GM18870 (cell line): ENCODE results near the gene HOXC9.

Experiments used
- ATAC-seq: cut with Tn5 transposase; IDR thresholded peaks from one replicate; pipeline ENCODE4 v1.9.1; 2021; ENCODE audit warnings: moderate library complexity; ENCODE audit not compliant: unreplicated experiment

The HOXC9 gene

DNA sequence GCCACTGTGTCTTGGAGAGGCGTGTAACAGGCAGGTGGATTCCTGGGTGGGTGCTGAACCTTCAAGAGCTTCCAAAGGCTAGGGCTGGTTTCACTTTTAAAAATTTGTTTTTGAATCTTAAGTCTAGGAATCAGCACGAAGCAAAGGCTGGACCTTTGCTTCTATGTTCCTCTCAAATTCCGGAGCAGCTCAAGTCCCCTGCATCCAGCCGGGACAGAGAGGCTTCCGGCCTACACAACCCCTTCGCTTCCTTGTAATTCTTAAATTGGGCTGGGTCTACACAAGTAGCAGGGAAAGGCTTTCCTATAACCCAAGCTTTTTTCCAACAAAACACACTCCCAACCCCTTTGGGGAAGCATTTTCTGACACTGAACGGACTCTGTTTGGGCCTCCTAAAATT lies 37.0 kb upstream of the HOXC9 start:
- ATAC-seq, result no peak

DNA sequence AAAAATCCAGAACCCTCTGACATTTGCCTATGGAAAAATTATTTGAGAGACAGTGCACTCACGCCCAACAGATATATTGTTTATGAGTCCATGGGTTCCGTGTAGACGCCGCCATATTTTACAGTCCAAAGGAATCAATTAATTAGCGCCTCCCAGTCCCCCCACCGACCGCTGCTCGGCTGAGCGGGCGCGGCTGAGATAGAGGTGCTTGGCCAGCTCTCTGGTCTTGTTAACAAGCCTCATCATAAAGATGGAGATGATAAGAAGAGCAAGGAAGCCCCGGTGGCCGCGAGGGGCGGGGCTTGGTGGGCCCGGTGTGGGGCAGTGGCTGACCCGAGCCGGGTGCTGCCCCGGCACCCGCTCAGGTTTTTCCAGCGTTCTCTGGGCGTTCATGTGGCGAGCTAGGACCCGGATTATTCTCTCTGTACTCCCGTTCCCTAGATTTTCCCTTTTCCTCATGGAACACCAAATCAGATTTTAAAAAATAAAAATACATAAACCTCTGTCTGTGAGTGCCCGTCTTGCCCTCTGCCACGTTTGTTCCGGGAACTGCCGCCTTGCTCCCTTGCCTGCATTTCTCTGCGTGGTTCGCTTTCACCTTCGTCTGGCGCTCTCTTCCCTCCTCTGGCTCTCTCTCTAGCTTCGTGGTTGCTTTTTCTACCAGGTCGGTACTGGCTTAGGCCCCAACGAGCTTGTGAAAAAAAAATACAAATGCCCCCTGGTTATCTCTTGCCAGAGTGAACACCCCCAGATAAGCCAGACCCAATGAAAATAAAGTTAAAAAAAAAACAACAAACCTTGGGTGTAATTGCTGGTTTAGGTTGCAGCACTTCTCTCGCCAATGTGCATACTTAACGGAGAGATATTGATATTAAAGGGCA lies 36.3 kb upstream of the HOXC9 start:
- no peak for ATAC-seq

DNA sequence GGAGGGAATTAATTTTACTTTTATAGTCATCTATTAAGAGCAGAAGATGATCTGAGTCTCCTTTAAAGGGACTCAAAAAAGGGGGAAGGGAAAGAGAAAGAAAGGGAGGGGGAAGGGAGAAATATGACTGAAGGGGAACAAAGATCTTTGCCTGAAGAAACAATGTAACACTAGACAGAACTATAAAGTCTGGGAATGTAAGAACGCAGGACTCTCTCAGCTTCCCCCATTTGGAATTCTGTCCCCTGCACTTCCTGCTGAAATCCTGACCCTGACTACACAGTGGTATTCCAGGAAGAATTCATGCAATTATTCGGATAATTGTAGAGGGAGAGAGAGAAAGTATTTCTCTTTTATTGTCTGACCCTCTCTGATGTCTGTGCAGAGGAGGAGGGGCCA lies 35.6 kb upstream of the HOXC9 start:
- no peak for ATAC-seq

DNA sequence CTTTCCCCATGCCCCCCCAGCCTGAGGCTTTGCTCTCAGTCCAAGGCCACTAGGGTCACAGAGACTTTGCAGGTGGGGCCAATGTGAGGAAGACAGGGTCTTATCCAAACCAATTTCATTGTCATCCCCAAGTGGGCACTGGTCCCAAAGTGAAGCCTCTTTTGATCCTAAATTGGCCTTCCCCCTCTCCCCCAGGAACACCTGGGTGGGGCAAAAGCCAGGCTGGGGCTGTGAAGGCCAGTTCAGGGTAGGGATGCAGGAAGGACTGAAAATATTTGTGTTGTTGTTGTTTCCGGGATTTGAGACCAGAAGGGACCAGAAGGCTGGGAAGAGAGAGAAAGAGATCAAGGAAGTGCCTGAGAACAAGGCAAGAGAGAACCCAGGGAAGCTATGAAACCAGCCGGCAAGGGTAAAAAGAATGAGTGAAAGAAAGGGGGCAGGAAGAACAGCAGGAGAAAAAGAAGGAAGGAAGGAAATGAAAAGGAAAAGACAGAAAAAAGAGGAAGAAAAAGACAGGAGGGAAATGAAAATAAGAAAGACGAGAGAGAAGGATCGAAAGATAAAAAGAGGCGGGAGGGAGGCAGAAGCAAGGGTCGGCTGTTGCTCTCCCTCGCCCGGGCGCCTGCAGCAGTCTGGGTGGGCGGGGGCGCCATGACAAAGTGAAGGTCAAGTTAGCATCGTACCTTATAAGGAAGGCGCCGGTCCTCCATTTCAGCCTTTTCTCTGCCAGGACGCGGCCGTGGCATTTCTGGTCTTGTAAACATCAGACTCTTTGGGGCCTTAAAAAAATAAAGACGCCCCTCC lies 34.5 kb upstream of the HOXC9 start:
- ATAC-seq, result no peak

DNA sequence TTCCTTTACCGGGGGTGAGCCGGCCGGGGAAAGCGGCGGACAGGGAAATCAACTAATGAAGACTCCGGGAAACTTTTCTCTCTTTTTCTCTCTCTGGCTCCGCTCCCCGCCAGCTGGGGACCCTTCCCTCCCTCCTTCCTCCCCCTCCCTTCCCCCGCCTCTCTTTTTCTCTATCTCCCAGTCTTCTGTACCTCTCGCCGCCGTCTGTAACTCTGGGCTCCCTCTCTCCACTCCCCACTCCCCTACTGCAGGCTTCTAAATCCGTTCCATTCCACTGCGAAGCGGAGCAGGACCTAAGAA lies 33.9 kb upstream of the HOXC9 start:
- ATAC-seq, result no peak

DNA sequence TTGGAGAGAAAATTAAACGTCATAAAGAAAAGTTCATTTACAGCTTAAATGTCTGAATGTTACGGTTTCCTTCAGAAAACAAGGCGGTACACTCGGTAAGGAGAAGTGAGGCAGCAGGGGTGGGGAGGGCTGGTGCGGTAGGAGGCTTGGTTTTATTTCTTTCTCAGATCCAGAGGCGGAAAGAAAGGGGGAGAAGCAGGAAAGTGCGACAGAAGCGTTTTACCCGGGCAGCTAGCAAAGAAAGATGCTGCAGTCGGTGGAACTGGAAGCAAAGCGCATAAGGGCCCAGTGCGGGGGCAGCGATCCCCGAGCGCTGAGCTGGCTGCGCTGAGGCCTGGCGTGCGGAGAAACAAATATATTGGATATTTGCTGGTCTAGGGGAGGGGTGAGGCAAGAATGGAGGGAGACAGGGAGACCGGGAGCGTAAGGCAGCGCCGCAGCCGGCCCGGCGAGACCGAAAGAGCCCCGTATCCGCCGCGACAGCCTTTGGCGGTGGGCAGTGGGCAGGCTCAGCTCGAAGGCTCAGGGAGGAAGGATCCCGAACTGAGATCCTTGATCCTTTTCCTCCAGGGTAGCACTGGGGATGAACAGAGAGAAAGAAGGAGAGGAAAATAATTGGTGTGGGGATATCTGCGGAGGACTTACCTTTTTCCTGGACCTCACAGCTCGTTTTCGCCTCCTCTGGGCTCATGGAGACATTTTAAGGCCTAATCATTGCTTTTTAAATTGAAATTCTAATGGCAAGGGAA lies 33.4 kb upstream of the HOXC9 start:
- ATAC-seq, result no peak

DNA sequence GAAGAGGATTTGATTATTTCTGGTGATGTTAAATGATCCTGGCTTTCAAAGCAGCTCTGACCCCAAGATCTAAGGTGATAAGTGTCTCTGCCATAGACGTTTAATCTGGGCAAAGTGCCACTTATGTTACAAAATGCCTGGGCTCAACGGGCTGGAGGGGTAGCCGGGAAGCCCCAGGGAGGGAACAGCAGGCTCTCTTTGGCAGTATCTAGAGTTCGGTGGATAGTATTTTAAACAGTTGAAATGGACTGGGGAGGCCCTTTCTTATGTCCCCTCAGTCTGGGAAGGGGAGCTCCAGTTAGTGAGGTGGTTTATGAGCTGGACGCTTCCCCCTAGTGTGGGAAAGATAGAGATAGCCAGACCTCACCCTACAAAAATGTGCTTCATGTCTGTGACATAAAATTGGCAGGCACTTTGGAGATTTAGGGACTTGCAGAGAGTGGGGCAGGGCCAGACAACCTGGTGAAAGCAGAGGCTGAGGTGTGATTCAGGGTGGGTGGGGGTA lies 32.5 kb upstream of the HOXC9 start:
- ATAC-seq, result no peak

DNA sequence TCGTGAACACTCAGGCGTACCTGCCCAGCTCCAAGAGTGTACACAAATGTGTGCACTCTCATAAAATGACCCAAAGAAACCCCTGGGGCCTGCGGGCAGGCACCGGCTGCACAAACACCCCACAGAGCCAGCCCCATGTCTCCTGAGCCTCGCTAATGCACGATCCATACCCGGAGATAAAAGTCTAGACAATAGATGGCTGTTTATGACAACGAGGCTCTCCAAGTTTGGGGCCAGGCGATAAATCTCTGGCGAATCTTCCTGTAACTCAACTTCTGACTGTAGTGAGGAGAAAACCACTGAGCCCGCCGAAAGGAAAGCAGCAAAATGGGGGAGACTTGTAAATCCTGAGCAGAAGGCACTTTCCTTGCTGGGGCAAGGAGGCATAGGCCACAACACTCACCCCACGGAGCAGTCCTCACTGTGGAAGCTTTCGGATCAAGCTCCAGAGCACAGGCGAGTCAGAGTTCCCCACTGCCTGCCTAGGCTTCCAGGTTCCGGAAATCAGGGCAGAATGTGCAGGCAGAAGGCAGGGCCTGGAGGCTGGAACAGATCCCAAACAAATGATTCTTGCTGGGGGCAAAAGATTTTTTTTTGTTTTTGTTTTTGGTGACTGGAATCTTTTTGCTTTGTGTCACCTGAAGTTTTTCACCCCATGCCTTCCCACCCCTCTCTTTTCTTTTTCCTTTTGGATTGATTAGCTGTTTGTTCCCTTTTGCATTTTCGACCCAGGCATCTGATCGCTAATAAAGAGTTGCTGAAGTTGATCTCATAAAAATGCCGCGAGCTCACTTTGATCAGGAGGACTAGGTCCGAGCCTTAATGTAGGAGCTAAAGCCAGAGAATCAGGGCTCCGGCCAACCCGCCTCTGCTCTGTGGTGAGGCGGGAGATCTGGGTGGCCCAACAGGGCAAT lies 31.5 kb upstream of the HOXC9 start:
- ATAC-seq, result no peak

DNA sequence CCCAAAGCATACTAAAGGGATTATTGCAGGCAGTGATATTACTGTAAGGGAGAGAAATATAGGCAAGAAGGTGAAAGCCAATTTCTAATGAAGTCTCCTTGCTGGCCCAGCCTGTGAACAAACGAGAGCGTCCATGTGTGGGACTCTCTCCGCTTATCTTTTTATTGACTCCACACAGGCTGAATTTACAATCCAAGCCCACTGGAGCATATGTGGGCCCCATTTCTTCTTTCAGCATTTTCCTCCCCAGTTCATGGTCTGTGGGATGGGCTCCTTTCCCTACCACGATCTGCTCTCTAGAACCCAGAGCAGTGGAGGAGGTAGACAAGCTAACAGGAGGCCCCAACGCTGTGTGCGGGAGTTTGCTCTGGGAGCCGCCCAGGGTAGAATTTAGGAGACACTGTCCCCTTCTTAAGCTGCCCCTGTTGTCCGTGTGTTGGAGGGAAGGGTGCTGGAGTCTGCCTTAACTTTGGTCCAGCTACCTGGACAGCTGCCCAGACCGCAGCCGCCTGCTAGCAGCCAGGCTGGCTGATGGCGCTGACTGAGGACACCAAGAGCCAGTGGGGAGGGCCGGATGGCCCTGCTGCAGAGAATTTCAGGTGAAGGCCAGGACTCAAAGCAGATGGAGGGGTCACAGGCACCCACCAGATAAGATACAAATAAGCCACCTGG lies 30.2 kb upstream of the HOXC9 start:
- ATAC-seq, result no peak

DNA sequence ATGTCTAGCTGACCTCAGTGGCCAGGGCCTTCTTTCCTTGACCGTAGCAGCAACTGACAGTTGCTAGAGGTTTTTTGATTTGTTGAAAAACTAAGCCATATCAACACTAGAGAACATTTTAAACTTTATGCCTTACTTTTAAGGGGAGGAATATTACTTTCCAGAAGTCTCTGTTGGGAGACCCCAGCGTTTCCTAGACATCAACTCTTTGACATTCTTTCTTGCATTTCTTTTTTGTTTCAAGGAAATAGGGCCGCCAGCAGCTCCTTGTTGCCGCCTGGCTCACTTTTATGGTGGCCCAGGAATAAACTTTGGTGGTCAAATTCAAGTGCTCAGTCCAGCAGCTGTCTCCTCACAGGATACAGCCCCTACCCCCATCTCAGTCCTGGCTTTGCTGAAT lies 29.5 kb upstream of the HOXC9 start:
- ATAC-seq, result no peak

DNA sequence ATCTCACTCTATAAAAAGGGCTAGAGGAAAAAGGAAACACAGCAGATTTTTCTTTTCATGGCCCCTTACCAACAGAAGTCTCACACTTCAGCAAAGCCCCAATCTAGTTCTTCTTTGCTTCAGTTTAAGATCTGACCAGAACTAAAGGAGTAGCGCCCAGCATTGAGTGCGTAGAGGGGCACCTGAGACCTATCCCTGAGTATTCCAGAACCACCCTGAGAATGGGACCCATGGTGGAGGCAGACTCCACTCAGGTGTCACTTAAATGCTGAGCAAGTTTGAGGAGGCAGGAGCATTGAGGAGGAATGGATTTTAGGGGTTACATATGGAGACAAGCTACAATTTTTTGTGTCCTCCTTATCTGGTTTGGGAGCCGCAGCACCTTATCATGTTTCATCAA lies 28.8 kb upstream of the HOXC9 start:
- ATAC-seq, result no peak

DNA sequence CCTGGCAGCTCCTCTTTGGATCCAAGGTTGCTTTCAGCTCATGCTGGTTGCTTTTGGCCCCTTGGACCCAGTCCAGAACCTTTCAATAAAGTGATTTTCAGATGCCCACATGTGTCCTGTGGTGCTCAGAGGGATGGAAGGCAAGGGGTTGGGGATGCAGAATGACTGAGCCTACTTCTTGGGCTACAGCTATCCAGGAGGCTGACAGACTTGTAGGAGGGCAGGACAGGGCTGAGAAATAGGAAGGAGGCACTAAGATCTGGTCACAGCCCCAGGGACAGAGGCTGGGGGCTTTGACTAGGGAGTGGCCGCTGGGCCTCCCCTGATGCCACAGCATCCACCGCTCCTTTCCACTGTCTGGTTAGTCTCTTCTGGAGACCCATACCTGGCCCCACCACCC lies 28.3 kb upstream of the HOXC9 start:
- no peak for ATAC-seq

DNA sequence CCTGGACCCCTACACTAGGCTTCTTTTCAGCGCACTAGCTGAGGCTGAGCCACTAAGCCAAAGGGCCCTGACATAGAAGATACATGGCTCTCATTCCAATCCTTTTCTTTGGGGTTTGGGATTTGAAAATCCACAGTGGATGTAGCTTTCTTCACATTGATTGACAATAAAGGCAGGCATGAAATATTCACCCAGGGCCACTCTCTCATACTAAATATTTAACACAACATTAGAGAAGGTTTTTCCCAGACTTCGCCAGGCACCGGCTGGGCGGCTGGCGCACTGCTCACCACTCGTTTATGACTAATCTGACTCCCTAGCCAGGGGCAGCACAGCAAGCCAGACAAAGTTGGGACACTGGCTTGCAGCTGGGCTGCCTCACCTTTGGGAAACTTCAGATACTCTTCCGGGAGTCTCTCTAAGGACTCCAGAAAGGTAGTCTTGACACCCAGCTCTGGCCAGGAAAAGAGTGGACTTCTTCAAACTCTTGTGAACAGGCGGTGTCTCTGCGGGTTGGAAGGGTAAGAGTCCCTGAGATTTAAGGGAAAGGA lies 27.7 kb upstream of the HOXC9 start:
- ATAC-seq, result no peak

DNA sequence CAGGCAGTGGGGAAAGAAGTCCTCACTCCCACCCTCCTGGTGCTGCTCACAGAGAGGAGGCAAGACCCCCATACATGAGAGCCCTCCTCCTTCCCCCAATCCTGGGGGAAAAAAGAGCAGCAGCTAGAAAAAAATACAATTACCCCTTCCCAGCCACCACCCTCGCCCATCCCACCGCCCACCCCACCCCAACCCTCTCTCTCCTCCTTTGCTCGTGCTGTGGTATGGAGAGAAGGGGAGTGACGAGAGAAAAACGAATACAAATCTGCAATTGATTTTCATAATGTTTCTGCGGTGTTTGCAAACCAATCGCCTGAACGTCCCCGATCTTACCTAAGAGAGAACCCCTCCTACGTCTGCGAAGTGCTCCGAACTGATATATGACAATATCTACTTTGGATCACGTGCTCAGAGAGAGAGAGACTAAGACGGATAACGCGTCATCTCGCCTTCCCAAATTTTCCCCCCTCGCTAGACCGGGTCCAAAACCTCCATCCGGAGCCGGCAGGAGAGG lies 27.2 kb upstream of the HOXC9 start, which contains the start of gene HOXC11:
HOXC11 (plus strand) TSS at position 405 of the 514 bp plus-strand sequence. CDS start 116 bp downstream, outside the sequence.
- ATAC-seq, result no peak

DNA sequence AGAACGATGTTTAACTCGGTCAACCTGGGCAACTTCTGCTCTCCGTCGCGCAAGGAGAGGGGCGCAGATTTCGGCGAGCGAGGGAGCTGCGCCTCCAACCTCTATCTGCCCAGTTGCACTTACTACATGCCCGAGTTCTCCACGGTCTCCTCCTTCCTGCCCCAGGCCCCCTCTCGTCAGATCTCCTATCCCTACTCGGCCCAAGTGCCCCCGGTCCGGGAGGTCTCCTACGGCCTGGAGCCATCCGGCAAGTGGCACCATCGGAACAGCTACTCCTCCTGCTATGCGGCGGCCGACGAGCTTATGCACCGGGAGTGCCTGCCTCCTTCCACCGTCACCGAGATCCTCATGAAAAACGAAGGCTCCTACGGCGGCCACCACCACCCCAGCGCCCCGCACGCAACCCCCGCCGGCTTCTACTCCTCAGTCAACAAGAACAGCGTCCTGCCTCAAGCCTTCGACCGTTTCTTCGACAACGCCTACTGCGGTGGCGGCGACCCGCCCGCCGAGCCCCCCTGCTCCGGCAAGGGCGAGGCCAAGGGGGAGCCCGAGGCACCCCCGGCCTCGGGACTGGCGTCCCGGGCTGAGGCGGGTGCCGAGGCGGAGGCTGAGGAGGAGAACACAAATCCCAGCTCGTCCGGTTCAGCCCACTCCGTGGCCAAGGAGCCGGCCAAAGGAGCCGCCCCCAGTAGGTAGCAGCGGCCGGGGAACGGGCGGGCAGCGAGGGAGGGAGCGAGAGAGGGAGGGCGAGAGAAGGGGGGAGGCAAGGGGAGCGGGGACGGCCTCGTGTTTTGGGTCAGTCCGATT lies 26.5 kb upstream of the HOXC9 start:
- no peak for ATAC-seq

DNA sequence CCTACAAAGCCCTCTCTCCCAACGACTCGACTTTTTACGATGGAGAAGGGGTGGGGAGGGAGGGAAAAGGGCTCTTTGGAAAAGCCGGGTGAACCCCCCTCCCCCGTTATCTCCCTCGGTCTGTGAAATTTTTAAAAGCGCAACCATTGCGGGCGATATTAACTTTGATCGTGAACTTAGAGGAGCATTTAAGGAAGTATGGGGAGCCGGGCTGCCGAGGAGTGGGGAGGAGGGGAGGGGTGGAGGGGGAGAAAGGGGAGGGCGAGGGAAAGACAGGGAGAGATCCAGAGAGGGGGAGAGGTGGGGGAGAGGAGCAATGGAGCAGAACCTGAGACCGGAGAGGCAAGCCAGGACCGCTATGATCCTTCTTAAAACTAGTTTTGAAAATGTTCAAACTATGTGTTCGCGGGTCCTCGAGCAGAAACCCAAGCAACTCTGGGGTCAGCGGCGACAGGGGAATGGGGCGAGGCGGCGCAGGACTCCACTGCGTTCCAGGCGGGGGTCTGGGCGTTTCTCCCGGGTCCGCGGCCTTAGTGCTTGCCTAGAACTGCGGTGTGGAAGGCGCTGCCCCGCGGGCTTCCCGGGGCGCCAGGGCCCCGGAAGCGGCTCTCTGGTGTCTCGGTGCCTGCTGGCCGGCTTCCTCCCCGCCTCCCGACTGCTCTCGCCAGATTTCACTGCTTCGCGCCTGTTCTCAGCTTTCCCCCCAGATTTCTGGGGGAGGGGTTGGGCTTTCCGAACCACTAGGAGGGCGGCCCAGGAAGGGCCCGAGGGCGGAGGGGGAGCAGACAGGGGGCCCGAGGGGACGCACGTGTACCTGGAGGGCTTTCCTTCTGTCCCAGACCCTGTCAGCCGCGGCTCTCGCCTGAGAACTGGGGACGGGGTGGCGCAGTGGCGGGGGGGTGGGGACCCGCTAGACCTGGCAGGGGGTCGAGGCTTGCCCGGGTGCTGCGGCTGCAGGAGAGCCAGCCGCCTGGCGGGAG lies 25.6 kb upstream of the HOXC9 start, which contains the start of gene HOTAIR:
HOTAIR (minus strand) TSS at position 871 of the 980 bp plus-strand sequence.
- ATAC-seq, result no peak

DNA sequence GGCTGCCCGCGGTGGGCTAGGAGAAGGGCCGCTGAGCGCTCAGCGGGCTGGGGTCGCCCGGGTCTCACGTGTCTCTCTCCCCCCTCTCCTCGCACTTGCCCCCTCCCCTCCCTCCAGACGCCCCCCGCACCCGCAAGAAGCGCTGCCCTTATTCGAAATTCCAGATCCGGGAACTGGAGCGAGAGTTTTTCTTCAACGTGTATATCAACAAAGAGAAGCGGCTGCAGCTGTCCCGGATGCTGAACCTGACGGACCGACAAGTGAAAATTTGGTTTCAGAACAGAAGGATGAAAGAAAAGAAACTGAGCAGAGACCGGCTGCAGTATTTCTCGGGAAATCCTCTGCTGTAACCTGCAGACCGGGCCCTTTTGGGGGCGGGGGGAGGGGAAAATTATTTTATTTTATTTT lies 24.9 kb upstream of the HOXC9 start:
- no peak for ATAC-seq
